Measurements from ENCODE around the gene TNFRSF25.

The TNFRSF25 gene

DNA sequence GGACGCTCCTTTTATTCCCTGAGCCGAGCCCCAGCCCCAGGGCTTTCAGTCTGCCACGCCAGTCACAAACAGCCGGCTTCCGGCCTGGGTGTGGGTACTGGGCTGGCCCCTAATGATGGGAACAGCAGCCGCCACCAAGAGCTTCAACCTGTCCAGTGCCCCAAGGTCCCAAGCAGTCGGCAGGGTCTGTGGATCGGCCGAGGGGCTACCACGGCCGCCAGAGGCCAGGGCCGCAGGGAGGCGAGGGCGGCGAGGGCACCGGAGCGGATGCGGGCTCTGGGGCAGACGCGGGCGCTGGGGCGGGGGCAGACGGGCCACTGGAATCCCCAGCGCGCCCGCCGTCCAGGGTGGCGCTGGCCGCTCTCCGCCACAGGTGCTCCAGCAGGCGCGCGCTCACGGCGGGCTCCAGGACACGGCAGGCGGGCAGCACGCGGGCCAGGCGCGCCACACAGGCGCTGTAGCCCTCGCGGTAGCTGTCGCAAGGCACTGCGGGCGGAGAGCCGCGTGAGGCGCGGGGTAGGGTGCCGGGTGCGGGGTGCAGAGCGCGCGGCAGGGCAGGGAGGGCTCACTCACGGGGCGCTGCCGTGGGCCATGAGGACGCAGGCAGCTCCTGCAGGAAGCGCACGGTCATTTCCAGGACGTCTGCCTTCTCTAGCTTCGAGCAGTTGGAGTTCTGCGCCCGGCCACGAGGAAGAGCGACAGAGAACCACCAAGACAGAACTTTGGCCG is 47.1 kb downstream of the TNFRSF25 start:
- no peak overlapping the region for H3K4me3 ChIP-seq (ENCODE audit: control insufficient read depth, low read depth, low read length)
- TF ChIP-seq, protein P1, sequence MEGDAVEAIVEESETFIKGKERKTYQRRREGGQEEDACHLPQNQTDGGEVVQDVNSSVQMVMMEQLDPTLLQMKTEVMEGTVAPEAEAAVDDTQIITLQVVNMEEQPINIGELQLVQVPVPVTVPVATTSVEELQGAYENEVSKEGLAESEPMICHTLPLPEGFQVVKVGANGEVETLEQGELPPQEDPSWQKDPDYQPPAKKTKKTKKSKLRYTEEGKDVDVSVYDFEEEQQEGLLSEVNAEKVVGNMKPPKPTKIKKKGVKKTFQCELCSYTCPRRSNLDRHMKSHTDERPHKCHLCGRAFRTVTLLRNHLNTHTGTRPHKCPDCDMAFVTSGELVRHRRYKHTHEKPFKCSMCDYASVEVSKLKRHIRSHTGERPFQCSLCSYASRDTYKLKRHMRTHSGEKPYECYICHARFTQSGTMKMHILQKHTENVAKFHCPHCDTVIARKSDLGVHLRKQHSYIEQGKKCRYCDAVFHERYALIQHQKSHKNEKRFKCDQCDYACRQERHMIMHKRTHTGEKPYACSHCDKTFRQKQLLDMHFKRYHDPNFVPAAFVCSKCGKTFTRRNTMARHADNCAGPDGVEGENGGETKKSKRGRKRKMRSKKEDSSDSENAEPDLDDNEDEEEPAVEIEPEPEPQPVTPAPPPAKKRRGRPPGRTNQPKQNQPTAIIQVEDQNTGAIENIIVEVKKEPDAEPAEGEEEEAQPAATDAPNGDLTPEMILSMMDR (IDR thresholded peaks at IDR 0.05; ENCODE audit: control insufficient read depth, insufficient read depth, low read depth, low read length, missing control alignments) = no peak
- no peak for DNase-seq (ENCODE audit: low read depth)

DNA sequence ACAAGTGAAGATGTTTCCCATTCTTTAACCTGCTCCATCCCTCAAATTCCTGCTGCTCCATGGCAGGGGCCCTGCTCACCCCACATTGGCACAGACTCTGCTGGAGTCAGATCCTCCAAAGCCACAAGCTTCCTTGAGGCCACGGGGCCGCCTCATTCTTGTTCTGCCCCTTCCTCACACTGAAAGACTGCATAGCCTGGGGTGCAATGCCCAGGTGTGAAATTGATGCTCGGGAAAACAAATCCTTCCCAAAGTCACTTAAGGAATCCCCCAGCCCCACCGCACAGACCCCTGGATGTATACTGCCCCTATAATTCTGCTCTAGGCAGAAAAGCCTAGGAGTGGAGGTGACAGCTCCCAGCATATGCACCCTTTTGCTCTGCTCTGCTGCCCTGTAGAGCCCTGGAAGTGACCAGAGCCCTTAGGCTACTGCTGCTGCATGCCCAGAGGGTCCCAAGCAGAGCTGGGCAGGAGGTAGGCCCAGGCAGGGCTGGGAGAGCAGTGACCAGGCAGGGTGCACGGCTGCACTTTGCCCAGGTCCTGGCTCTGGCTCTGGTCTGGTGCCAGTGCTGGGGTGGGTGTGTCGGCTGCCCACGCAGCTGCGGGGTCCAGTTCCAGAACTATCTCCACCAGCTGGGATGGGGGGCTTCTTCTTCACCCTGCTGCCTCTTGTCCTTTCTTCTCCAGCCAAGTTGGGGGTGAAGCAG is 47.9 kb downstream of the TNFRSF25 start:
- TF ChIP-seq, protein P1 (IDR thresholded peaks at IDR 0.05; ENCODE audit: control insufficient read depth, insufficient read depth, low read depth, low read length, missing control alignments) = no peak
- no peak overlapping the region for H3K4me3 ChIP-seq (ENCODE audit: control insufficient read depth, low read depth, low read length)
- DNase-seq (ENCODE audit: low read depth) = no peak

DNA sequence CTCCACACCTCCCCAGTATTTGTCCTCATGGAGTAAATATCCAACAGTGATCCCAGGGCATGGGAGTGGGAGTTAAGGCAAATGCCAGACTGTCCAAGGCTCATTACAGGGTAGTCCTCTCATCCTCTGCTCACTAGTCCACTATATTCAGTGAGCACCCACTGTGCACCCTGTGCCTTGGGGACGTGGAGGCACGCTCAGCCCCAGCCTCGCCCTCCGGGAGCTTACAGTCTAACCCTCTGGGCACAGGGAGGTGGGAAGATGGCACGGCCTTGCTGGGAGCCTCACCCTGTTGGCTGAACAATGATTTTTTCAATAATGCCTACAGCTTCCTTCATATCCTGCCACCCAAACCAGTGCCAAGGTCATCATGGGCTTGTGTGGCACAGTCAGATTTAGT is 49.1 kb downstream of the TNFRSF25 start:
- TF ChIP-seq, protein P1 (IDR thresholded peaks at IDR 0.05; ENCODE audit: control insufficient read depth, insufficient read depth, low read depth, low read length, missing control alignments) = no peak
- no peak overlapping the region for H3K4me3 ChIP-seq (ENCODE audit: control insufficient read depth, low read depth, low read length)
- no peak for DNase-seq (ENCODE audit: low read depth)

DNA sequence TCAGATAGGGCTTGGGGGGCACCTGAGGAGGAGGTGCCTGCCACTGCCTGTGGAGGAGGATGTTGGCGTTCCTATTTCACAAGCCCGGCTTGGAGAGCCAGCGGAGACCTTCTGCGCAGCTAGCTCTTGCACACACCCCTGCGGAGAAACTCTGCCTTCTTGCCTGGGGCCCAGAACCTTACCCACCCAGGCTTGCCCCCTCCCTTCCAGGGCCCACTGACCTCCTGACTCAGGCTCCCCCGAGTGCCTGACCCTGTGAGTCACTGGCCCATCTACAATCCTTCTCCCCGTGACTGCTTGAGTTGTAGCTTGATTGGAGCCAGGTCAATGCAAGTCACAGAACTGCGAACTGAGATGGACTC is 49.7 kb downstream of the TNFRSF25 start:
- DNase-seq (ENCODE audit: low read depth) = no peak
- TF ChIP-seq, protein P1 (IDR thresholded peaks at IDR 0.05; ENCODE audit: control insufficient read depth, insufficient read depth, low read depth, low read length, missing control alignments) = no peak
- no peak overlapping the region for H3K4me3 ChIP-seq (ENCODE audit: control insufficient read depth, low read depth, low read length)

DNA sequence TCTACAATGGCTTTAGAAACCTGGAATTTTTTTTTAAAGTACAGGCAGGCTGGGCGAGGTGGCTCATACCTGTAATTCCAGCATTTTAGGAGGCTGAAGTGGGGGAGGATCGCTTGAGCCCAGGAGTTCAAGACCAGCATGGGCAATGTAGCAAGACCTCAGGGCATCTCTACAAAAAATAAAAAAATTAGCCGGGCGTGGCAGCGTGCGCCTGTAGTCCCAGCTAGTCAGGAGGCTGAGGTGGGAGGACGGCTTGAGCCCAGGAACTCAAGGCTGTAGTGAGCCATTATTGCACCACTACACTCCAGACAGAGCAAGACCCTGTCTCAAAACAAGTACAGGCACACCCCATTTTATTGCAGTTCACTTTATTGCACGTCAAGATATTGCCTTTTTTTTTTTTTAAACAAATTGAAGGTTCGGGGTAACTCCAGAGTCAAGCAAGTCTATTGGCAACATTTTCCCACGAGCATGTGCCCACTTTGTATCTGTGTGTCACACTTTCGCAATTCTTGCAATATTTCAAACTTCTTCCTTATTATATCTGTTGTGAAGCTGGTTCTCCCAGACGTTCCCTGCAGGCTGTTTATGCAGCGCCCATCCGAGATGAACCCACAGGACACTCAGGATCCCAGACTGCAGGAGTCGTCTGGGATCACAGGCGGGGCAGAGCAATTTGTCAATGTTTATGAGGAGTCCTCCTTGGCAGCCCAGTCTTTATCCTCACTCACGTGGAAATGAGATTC is 50.9 kb downstream of the TNFRSF25 start:
- DNase-seq (ENCODE audit: low read depth) = no peak
- TF ChIP-seq, protein P1 (IDR thresholded peaks at IDR 0.05; ENCODE audit: control insufficient read depth, insufficient read depth, low read depth, low read length, missing control alignments) = no peak
- H3K4me3 ChIP-seq (ENCODE audit: control insufficient read depth, low read depth, low read length) = no peak overlapping the region

DNA sequence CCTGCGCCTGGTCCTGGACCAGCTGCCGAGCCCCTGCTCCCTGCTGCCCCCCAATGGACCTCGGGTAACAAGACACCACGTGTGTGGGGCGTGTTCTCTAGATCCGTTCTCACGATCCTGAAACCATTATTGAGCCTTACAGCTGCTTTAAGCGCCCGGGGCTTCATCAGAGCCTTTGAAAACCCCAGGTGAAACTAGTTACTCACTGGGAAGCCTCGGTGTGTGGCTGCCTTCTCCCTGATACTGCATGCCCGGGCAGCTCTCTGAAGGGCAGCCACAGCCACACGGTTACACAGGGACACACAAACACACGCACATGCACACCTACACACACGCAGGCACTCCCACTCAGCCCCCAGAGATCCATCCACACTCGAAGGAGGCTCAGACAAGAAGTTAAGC is 51.5 kb downstream of the TNFRSF25 start:
- DNase-seq (ENCODE audit: low read depth) = no peak
- no peak overlapping the region for H3K4me3 ChIP-seq (ENCODE audit: control insufficient read depth, low read depth, low read length)
- TF ChIP-seq, protein P1 (IDR thresholded peaks at IDR 0.05; ENCODE audit: control insufficient read depth, insufficient read depth, low read depth, low read length, missing control alignments) = peak; percentile 69

Measured in AG09309 (cell line).